Breast epithelium (tissue), 3 donors: ENCODE results near the gene ADAMTSL2.

Experiments
- CTCF ChIP-seq, 3 donors: fragments of 450-650 bp; IDR thresholded peaks; one replicate each; pipeline ENCODE4 v1.5.1; 2016 to 2017; ENCODE audit warnings: antibody characterized with exemption in 3 of 3, mild to moderate bottlenecking in 3 of 3, moderate library complexity in 3 of 3
- POLR2A ChIP-seq: fragments of 450-650 bp; IDR thresholded peaks from one replicate; pipeline ENCODE4 v1.6.1; 2016; ENCODE audit warnings: antibody characterized with exemption, mild to moderate bottlenecking, moderate library complexity
- POLR2AphosphoS5 ChIP-seq, 3 donors: sonication (generic); formaldehyde crosslinking; IDR thresholded peaks; one replicate each; pipeline ENCODE4 v1.6.1; 2017; ENCODE audit warnings: antibody characterized with exemption in 3 of 3

GRCh38 chr9:133615186-133615585, 80.7 kb downstream of the ADAMTSL2 start:
- TF ChIP-seq CTCF (IDR thresholded peaks at IDR 0.05) (no peak), POLR2A (no peak), POLR2AphosphoS5 (IDR thresholded peaks at IDR 0.05) (no peak)
